WTC11 (cell line): Measurements from ENCODE around the gene NCOA6. TPM values are rescaled to one million over a fixed set of nuclear protein-coding genes. Genes with fewer than 3 reads are reported as not detected.

Experiments
- ATAC-seq: fragments of 200-7000 bp; cut with Tn5 transposase; 2 replicates; pipeline ENCODE4 v1.10.0; 2021; ENCODE audit warnings: mild to moderate bottlenecking, moderate library complexity
- CTCF ChIA-PET: fragments of 300-600 bp; sonication (Branson Sonifier 250); formaldehyde crosslinking; loops from one replicate; lab custom pipeline; 2021; ENCODE audit warnings: antibody characterized with exemption; lab: Charles Lee
- POLR2A ChIA-PET: fragments of 350-600 bp; sonication (Branson Sonifier 250); formaldehyde crosslinking; loops from one replicate; lab custom pipeline; 2021; ENCODE audit warnings: antibody characterized with exemption; lab: Charles Lee
- DNase-seq: peaks from one replicate; pipeline ENCODE4 v3.0.0; 2021; ENCODE audit warnings: low spot score
- H3K27ac Mint-ChIP-seq: 2 replicates; pipeline ENCODE4 v1.8.0; 2021; ENCODE audit warnings: mixed read lengths
- H3K27me3 Mint-ChIP-seq: 2 replicates; pipeline ENCODE4 v1.8.0; 2021; ENCODE audit warnings: low read depth, mild to moderate bottlenecking, moderate library complexity, mixed read lengths
- H3K36me3 Mint-ChIP-seq: 2 replicates; pipeline ENCODE4 v1.8.0; 2021; ENCODE audit warnings: mixed read lengths
- H3K4me1 Mint-ChIP-seq: 2 replicates; pipeline ENCODE4 v1.8.0; 2022; ENCODE audit warnings: mixed read lengths
- H3K4me3 Mint-ChIP-seq: 2 replicates; pipeline ENCODE4 v1.8.0; 2021; ENCODE audit warnings: mild to moderate bottlenecking, moderate library complexity, mixed read lengths
- H3K9me3 Mint-ChIP-seq: 2 replicates; pipeline ENCODE4 v1.8.0; 2021; ENCODE audit warnings: mixed read lengths
- ATF1 ChIP-seq: sonication (generic); formaldehyde crosslinking; IDR thresholded peaks from 2 replicates; pipeline ENCODE4 v1.8.1; 2023; ENCODE audit warnings: mild to moderate bottlenecking, moderate library complexity, missing genetic modification reagents
- CBFB ChIP-seq: sonication (generic); formaldehyde crosslinking; IDR thresholded peaks from 2 replicates; pipeline ENCODE4 v1.8.1; 2022; ENCODE audit warnings: mild to moderate bottlenecking, low read depth, missing genetic modification reagents
- CREB1 ChIP-seq: sonication (generic); formaldehyde crosslinking; IDR thresholded peaks from 2 replicates; pipeline ENCODE4 v1.8.0; 2023; ENCODE audit warnings: mild to moderate bottlenecking, missing genetic modification reagents
- ELF4 ChIP-seq: sonication (generic); formaldehyde crosslinking; IDR thresholded peaks from 2 replicates; pipeline ENCODE4 v1.8.1; 2022; ENCODE audit warnings: low read depth, mild to moderate bottlenecking, moderate library complexity, missing genetic modification reagents
- EMX1 ChIP-seq: fragments of 250-450 bp; sonication (Bioruptor Pico); IDR thresholded peaks from 2 replicates; pipeline ENCODE4 v1.8.0; 2021; ENCODE audit warnings: mild to moderate bottlenecking
- FOXJ3 ChIP-seq: sonication (generic); formaldehyde crosslinking; IDR thresholded peaks from 2 replicates; pipeline ENCODE4 v1.9.0; 2021; ENCODE audit warnings: missing genetic modification reagents, mild to moderate bottlenecking, borderline replicate concordance
- GRHL2 ChIP-seq: fragments of 250-450 bp; sonication (Bioruptor Pico); IDR thresholded peaks from 2 replicates; pipeline ENCODE4 v1.8.0; 2022; ENCODE audit warnings: mild to moderate bottlenecking, moderate library complexity; ENCODE audit not compliant: insufficient replicate concordance, severe bottlenecking
- GTF2I ChIP-seq: fragments of 250-450 bp; sonication (Bioruptor Pico); conservative IDR thresholded peaks from 2 replicates; pipeline ENCODE4 v1.4.0; 2021; ENCODE audit warnings: mild to moderate bottlenecking
- JAZF1 ChIP-seq: fragments of 250-450 bp; sonication (Bioruptor Pico); IDR thresholded peaks from 2 replicates; pipeline ENCODE4 v1.9.0; 2021; ENCODE audit warnings: moderate library complexity, mild to moderate bottlenecking, inconsistent platforms
- MXD4 ChIP-seq: fragments of 250-450 bp; sonication (Bioruptor Pico); IDR thresholded peaks from 2 replicates; pipeline ENCODE4 v1.8.0; 2021; ENCODE audit warnings: mild to moderate bottlenecking, moderate library complexity, borderline replicate concordance
- NFATC4 ChIP-seq: fragments of 250-450 bp; sonication (Bioruptor Pico); IDR thresholded peaks from 2 replicates; pipeline ENCODE4 v1.9.0; 2021; ENCODE audit warnings: mild to moderate bottlenecking
- OVOL2 ChIP-seq: fragments of 250-450 bp; sonication (Bioruptor Pico); IDR thresholded peaks from 2 replicates; pipeline ENCODE4 v1.9.0; 2021; ENCODE audit warnings: mild to moderate bottlenecking, borderline replicate concordance
- RORB ChIP-seq: fragments of 250-450 bp; sonication (Bioruptor Pico); IDR thresholded peaks from 2 replicates; pipeline ENCODE4 v1.9.0; 2021; ENCODE audit warnings: mild to moderate bottlenecking
- SP1 ChIP-seq: sonication (generic); formaldehyde crosslinking; conservative IDR thresholded peaks from 2 replicates; pipeline ENCODE4 v1.8.1; 2022; ENCODE audit warnings: missing genetic modification reagents
- TEAD1 ChIP-seq: sonication (generic); formaldehyde crosslinking; IDR thresholded peaks from 2 replicates; pipeline ENCODE4 v1.8.0; 2022; ENCODE audit warnings: mild to moderate bottlenecking, missing genetic modification reagents
- ZNF121 ChIP-seq: sonication (generic); formaldehyde crosslinking; IDR thresholded peaks from 2 replicates; pipeline ENCODE4 v1.8.0; 2023; ENCODE audit warnings: missing genetic modification reagents
- ZNF263 ChIP-seq: sonication (generic); formaldehyde crosslinking; IDR thresholded peaks from 2 replicates; pipeline ENCODE4 v1.8.1; 2022; ENCODE audit warnings: low read depth, mild to moderate bottlenecking, moderate library complexity, missing genetic modification reagents
- total RNA-seq: library from RNA; stranded (reverse); gene quantifications from 3 replicates; pipeline ENCODE4 v1.2.3, GENCODE V29; 2021
- TF ChIP-seq, protein P1 (sequence below): fragments of 250-450 bp; sonication (Bioruptor Pico); IDR thresholded peaks from 2 replicates; pipeline ENCODE4 v1.9.0; 2021; ENCODE audit warnings: mild to moderate bottlenecking, borderline replicate concordance
- TF ChIP-seq, protein P2 (sequence below): sonication (generic); formaldehyde crosslinking; IDR thresholded peaks from 2 replicates; pipeline ENCODE4 v1.8.1; 2022; ENCODE audit warnings: mild to moderate bottlenecking, moderate library complexity, missing genetic modification reagents
- TF ChIP-seq, protein P3 (sequence below): fragments of 250-450 bp; sonication (Bioruptor Pico); conservative IDR thresholded peaks from 2 replicates; pipeline ENCODE4 v1.9.0; 2021; ENCODE audit warnings: mild to moderate bottlenecking
- TF ChIP-seq, protein P4 (sequence below): sonication (generic); formaldehyde crosslinking; IDR thresholded peaks from 2 replicates; pipeline ENCODE4 v1.8.1; 2023; ENCODE audit warnings: mild to moderate bottlenecking, moderate library complexity, missing genetic modification reagents
- TF ChIP-seq, protein P5 (sequence below): sonication (generic); formaldehyde crosslinking; conservative IDR thresholded peaks from 2 replicates; pipeline ENCODE4 v1.8.1; 2022; ENCODE audit warnings: mild to moderate bottlenecking, missing genetic modification reagents
- TF ChIP-seq, protein P6 (sequence below): sonication (generic); formaldehyde crosslinking; IDR thresholded peaks from 2 replicates; pipeline ENCODE4 v1.8.1; 2023; ENCODE audit warnings: mild to moderate bottlenecking, missing genetic modification reagents

NCOA6 gene
- total RNA-seq, 1 experiment from 2014 or later: 10.1 TPM

DNA sequence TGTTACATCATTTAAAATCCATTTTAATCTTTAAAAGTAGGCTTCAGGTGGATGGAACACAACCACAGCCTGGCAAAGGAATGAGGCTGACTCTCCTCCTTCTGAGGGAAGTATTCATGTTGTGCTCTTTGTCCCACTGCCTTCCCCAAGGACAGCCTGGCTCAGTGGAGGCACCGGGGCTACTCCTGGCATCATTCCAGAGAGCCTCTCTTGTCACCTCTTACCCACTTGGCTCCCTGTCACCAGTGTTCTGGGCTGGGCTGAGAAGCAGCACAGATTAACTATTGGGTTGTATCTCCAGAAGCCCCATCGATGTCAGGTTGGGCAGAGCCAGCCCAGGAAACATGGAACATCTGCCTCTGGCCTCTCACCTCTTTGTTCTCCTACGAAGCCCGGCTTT lies 132.0 kb downstream of the NCOA6 start:
- no peaks in the 10 kb centered on the region for H3K36me3 Mint-ChIP-seq
- H3K4me3 Mint-ChIP-seq: no peak overlapping the region
- ChIA-PET CTCF (interaction anchor here (1.1 to 1.4 kb wide), 2 partner anchors 15 to 76 kb away, joined by 3 to 4 read pairs; no protein-coding TSS in a partner anchor), POLR2A (no interaction called here)
- no peaks in the 10 kb centered on the region for H3K4me1 Mint-ChIP-seq
- no peak for DNase-seq
- TF ChIP-seq, protein P1, sequence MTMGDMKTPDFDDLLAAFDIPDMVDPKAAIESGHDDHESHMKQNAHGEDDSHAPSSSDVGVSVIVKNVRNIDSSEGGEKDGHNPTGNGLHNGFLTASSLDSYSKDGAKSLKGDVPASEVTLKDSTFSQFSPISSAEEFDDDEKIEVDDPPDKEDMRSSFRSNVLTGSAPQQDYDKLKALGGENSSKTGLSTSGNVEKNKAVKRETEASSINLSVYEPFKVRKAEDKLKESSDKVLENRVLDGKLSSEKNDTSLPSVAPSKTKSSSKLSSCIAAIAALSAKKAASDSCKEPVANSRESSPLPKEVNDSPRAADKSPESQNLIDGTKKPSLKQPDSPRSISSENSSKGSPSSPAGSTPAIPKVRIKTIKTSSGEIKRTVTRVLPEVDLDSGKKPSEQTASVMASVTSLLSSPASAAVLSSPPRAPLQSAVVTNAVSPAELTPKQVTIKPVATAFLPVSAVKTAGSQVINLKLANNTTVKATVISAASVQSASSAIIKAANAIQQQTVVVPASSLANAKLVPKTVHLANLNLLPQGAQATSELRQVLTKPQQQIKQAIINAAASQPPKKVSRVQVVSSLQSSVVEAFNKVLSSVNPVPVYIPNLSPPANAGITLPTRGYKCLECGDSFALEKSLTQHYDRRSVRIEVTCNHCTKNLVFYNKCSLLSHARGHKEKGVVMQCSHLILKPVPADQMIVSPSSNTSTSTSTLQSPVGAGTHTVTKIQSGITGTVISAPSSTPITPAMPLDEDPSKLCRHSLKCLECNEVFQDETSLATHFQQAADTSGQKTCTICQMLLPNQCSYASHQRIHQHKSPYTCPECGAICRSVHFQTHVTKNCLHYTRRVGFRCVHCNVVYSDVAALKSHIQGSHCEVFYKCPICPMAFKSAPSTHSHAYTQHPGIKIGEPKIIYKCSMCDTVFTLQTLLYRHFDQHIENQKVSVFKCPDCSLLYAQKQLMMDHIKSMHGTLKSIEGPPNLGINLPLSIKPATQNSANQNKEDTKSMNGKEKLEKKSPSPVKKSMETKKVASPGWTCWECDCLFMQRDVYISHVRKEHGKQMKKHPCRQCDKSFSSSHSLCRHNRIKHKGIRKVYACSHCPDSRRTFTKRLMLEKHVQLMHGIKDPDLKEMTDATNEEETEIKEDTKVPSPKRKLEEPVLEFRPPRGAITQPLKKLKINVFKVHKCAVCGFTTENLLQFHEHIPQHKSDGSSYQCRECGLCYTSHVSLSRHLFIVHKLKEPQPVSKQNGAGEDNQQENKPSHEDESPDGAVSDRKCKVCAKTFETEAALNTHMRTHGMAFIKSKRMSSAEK: no peak
- no peak for TF ChIP-seq EMX1 (CRISPR knock-in tag)
- no peak for TF ChIP-seq OVOL2 (CRISPR knock-in tag)
- no peak for TF ChIP-seq JAZF1 (CRISPR knock-in tag)
- no peak for TF ChIP-seq FOXJ3 (CRISPR knock-in tag)
- no peak for TF ChIP-seq GRHL2
- no peak for TF ChIP-seq ZNF121 (CRISPR knock-in tag)
- no peak for TF ChIP-seq TEAD1 (CRISPR knock-in tag)
- TF ChIP-seq, protein P2, sequence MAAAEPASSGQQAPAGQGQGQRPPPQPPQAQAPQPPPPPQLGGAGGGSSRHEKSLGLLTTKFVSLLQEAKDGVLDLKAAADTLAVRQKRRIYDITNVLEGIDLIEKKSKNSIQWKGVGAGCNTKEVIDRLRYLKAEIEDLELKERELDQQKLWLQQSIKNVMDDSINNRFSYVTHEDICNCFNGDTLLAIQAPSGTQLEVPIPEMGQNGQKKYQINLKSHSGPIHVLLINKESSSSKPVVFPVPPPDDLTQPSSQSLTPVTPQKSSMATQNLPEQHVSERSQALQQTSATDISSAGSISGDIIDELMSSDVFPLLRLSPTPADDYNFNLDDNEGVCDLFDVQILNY (CRISPR knock-in tag): no peak
- TF ChIP-seq ZNF263 (CRISPR knock-in tag): no peak
- no peak for TF ChIP-seq SP1 (CRISPR knock-in tag)
- no peak for TF ChIP-seq NFATC4
- no peak for TF ChIP-seq CREB1 (CRISPR knock-in tag)
- no peak for TF ChIP-seq ELF4
- TF ChIP-seq, protein P3, sequence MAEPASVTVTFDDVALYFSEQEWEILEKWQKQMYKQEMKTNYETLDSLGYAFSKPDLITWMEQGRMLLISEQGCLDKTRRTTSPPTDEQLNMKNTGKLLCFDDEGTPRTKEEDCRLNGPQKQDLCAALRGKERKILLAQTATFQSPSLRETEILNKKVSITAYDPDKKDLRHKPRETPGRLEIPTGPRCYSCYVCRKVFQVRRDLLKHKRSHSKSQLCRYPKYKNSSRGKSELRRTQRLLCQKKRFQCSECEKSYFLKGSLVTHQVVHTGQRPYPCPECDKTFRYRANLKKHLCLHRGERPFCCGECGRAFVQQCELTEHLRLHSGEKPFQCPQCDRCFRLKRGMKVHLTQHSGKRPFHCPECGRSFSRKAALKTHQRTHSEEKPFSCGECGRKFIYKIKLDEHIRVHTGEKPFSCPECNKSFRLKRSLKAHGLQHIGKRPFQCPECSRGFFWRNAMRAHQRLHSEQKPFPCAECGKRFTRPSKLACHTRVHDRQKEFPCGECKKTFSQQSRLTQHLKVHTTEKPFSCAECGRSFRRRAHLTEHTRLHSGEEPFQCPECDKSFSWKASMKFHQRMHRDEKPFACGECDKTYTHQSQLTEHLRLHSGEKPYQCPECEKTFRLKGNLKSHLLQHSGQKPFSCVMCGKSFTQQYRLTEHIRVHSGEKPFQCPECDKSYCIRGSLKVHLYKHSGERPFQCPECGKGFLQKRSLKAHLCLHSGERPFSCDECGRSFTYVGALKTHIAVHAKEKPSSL (CRISPR knock-in tag): no peak
- TF ChIP-seq, all 79 proteins: peak for 0
- Mint-ChIP-seq H3K9me3 (no peaks in the 10 kb centered on the region), H3K27ac (no peak overlapping the region), H3K27me3 (peaks cover 4% of the 10 kb centered on the region; the same call in 1 of the 2 replicates)
- no peak for ATAC-seq

DNA sequence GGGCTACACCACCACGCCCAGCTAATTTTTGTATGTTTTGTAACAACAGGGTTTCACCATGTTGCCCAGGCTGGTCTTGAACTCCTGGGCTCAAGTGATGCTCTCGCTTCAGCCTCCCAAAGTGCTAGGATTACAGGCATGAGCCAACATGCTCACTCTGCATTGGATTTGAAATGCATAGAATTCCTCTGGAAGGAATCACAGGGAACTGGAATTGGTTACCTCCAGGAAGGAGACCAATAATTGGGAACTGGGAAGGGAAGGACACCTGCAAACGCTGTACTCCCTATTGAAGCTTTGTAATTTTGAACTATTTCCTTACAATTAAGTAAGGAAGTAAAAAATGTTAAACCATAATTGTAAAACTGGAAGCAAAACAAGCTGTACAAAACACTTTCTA lies 133.6 kb downstream of the NCOA6 start:
- ChIA-PET POLR2A (no interaction called here), CTCF (interaction anchor here (1.0 kb wide), 1 partner anchor 379 kb away, joined by 3 read pairs; no protein-coding TSS in a partner anchor)
- no peak for ATAC-seq
- TF ChIP-seq CBFB (CRISPR knock-in tag): no peak
- TF ChIP-seq, protein P3 (CRISPR knock-in tag): no peak
- TF ChIP-seq MXD4 (CRISPR knock-in tag): no peak
- TF ChIP-seq, protein P4, sequence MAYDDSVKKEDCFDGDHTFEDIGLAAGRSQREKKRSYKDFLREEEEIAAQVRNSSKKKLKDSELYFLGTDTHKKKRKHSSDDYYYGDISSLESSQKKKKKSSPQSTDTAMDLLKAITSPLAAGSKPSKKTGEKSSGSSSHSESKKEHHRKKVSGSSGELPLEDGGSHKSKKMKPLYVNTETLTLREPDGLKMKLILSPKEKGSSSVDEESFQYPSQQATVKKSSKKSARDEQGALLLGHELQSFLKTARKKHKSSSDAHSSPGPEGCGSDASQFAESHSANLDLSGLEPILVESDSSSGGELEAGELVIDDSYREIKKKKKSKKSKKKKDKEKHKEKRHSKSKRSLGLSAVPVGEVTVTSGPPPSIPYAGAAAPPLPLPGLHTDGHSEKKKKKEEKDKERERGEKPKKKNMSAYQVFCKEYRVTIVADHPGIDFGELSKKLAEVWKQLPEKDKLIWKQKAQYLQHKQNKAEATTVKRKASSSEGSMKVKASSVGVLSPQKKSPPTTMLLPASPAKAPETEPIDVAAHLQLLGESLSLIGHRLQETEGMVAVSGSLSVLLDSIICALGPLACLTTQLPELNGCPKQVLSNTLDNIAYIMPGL (CRISPR knock-in tag): no peak
- TF ChIP-seq, protein P5, sequence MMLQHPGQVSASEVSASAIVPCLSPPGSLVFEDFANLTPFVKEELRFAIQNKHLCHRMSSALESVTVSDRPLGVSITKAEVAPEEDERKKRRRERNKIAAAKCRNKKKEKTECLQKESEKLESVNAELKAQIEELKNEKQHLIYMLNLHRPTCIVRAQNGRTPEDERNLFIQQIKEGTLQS (CRISPR knock-in tag): no peak
- no peak for TF ChIP-seq RORB (CRISPR knock-in tag)
- no peak for TF ChIP-seq GTF2I (CRISPR knock-in tag)
- no peak for TF ChIP-seq CREB1 (CRISPR knock-in tag)
- TF ChIP-seq, protein P6, sequence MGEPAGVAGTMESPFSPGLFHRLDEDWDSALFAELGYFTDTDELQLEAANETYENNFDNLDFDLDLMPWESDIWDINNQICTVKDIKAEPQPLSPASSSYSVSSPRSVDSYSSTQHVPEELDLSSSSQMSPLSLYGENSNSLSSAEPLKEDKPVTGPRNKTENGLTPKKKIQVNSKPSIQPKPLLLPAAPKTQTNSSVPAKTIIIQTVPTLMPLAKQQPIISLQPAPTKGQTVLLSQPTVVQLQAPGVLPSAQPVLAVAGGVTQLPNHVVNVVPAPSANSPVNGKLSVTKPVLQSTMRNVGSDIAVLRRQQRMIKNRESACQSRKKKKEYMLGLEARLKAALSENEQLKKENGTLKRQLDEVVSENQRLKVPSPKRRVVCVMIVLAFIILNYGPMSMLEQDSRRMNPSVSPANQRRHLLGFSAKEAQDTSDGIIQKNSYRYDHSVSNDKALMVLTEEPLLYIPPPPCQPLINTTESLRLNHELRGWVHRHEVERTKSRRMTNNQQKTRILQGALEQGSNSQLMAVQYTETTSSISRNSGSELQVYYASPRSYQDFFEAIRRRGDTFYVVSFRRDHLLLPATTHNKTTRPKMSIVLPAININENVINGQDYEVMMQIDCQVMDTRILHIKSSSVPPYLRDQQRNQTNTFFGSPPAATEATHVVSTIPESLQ: no peak
- no peak for TF ChIP-seq ATF1 (CRISPR knock-in tag)
- TF ChIP-seq SP1 (CRISPR knock-in tag): no peak

More for the DNA sequence above, 133.6 kb downstream of the NCOA6 start:
- Mint-ChIP-seq H3K27ac (no peak overlapping the region), H3K36me3 (no peaks in the 10 kb centered on the region), H3K4me3 (no peak overlapping the region), H3K9me3 (no peaks in the 10 kb centered on the region), H3K4me1 (no peaks in the 10 kb centered on the region), H3K27me3 (no peaks in the 10 kb centered on the region)
- DNase-seq: no peak
